ENCODE data around the gene ACAA1.

ACAA1 gene

GRCh38 chr3:38100498-38100897, 36.4 kb downstream of the ACAA1 start:
- no peak for DNase-seq (ENCODE audit: low read depth in 2 of 2)
- H3K4me3 ChIP-seq (replicated peaks in 1 of 2; ENCODE audit: low read depth in 2 of 2, low read length in 2 of 2) = no peak overlapping the region
- TF ChIP-seq CTCF (IDR thresholded peaks at IDR 0.05; ENCODE audit: low read depth, low read length) = no peak

- no peak for DNase-seq (ENCODE audit: low read depth in 2 of 2)
- H3K4me3 ChIP-seq (replicated peaks in 1 of 2; ENCODE audit: low read depth in 2 of 2, low read length in 2 of 2) = no peak overlapping the region
- TF ChIP-seq CTCF (IDR thresholded peaks at IDR 0.05; ENCODE audit: low read depth, low read length) = no peak
Observed at GRCh38 chr3:38099518-38099917, 37.4 kb downstream of the ACAA1 start.

GRCh38 chr3:38098376-38098723, 38.6 kb downstream of the ACAA1 start:
- no peak overlapping the region for H3K4me3 ChIP-seq (replicated peaks in 1 of 2; ENCODE audit: low read depth in 2 of 2, low read length in 2 of 2)
- no peak for DNase-seq (ENCODE audit: low read depth in 2 of 2)
- no peak for TF ChIP-seq CTCF (IDR thresholded peaks at IDR 0.05; ENCODE audit: low read depth, low read length)

GRCh38 chr3:38097446-38098375, 39.2 kb downstream of the ACAA1 start:
- TF ChIP-seq CTCF (IDR thresholded peaks at IDR 0.05; ENCODE audit: low read depth, low read length) = no peak
- DNase-seq (ENCODE audit: low read depth in 2 of 2) = no peak

GRCh38 chr3:38095669-38096483, 41.1 kb downstream of the ACAA1 start:
- H3K4me3 ChIP-seq (replicated peaks in 1 of 2; ENCODE audit: low read depth in 2 of 2, low read length in 2 of 2) = no peak overlapping the region
- DNase-seq (ENCODE audit: low read depth in 2 of 2) = no peak
- no peak for TF ChIP-seq CTCF (IDR thresholded peaks at IDR 0.05; ENCODE audit: low read depth, low read length)

More at GRCh38 chr3:38097446-38098375, 39.2 kb downstream of the ACAA1 start:
- no peak overlapping the region for H3K4me3 ChIP-seq (replicated peaks in 1 of 2; ENCODE audit: low read depth in 2 of 2, low read length in 2 of 2)

- TF ChIP-seq CTCF (IDR thresholded peaks at IDR 0.05; ENCODE audit: low read depth, low read length) = no peak
- no peak for DNase-seq (ENCODE audit: low read depth in 2 of 2)
- H3K4me3 ChIP-seq (replicated peaks in 1 of 2; ENCODE audit: low read depth in 2 of 2, low read length in 2 of 2) = no peak overlapping the region
Observed at GRCh38 chr3:38094999-38095398, 41.9 kb downstream of the ACAA1 start.

All from cardiac fibroblast (primary cell).